ENCODE data around the gene FOXN3.

GRCh38 chr14:89350152-89350551 is 66.9 kb downstream of the FOXN3 start:
- TF ChIP-seq TP53 (CRISPR knock-in tag; IDR thresholded peaks at IDR 0.05) (no peak), POLR2A (IDR thresholded peaks at IDR 0.05; ENCODE audit: low read length) (no peak), BHLHE40 (IDR thresholded peaks at IDR 0.05; ENCODE audit: low read depth, low read length) (no peak), ELK1 (IDR thresholded peaks at IDR 0.05; ENCODE audit: low read depth, low read length) (no peak)
- TF ChIP-seq, protein P1, sequence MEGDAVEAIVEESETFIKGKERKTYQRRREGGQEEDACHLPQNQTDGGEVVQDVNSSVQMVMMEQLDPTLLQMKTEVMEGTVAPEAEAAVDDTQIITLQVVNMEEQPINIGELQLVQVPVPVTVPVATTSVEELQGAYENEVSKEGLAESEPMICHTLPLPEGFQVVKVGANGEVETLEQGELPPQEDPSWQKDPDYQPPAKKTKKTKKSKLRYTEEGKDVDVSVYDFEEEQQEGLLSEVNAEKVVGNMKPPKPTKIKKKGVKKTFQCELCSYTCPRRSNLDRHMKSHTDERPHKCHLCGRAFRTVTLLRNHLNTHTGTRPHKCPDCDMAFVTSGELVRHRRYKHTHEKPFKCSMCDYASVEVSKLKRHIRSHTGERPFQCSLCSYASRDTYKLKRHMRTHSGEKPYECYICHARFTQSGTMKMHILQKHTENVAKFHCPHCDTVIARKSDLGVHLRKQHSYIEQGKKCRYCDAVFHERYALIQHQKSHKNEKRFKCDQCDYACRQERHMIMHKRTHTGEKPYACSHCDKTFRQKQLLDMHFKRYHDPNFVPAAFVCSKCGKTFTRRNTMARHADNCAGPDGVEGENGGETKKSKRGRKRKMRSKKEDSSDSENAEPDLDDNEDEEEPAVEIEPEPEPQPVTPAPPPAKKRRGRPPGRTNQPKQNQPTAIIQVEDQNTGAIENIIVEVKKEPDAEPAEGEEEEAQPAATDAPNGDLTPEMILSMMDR (IDR thresholded peaks at IDR 0.05) = no peak
- TF ChIP-seq, protein P2, sequence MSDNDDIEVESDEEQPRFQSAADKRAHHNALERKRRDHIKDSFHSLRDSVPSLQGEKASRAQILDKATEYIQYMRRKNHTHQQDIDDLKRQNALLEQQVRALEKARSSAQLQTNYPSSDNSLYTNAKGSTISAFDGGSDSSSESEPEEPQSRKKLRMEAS (IDR thresholded peaks at IDR 0.05) = no peak
- TF ChIP-seq, protein P3, sequence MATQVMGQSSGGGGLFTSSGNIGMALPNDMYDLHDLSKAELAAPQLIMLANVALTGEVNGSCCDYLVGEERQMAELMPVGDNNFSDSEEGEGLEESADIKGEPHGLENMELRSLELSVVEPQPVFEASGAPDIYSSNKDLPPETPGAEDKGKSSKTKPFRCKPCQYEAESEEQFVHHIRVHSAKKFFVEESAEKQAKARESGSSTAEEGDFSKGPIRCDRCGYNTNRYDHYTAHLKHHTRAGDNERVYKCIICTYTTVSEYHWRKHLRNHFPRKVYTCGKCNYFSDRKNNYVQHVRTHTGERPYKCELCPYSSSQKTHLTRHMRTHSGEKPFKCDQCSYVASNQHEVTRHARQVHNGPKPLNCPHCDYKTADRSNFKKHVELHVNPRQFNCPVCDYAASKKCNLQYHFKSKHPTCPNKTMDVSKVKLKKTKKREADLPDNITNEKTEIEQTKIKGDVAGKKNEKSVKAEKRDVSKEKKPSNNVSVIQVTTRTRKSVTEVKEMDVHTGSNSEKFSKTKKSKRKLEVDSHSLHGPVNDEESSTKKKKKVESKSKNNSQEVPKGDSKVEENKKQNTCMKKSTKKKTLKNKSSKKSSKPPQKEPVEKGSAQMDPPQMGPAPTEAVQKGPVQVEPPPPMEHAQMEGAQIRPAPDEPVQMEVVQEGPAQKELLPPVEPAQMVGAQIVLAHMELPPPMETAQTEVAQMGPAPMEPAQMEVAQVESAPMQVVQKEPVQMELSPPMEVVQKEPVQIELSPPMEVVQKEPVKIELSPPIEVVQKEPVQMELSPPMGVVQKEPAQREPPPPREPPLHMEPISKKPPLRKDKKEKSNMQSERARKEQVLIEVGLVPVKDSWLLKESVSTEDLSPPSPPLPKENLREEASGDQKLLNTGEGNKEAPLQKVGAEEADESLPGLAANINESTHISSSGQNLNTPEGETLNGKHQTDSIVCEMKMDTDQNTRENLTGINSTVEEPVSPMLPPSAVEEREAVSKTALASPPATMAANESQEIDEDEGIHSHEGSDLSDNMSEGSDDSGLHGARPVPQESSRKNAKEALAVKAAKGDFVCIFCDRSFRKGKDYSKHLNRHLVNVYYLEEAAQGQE (IDR thresholded peaks at IDR 0.05) = no peak
